ENCODE data around the gene CCDC187. TPM values are rescaled to one million over a fixed set of nuclear protein-coding genes. Genes with fewer than 3 reads are reported as not detected.

The CCDC187 gene
- total and polyA plus RNA-seq, 2 of the 4 experiments (the other 2 are of a cell fraction), result not detected

GRCh38 chr9:136318776-136319241 is 14.9 kb upstream of the CCDC187 start:
- no peak overlapping the region for H3K23ac ChIP-seq (ENCODE audit: low read depth, low read length)
- no peak overlapping the region for H2AFZ ChIP-seq (replicated peaks; ENCODE audit: low read length, poor library complexity)
- no peak overlapping the region for H2BK20ac ChIP-seq (ENCODE audit: low read depth, low read length)
- H4K91ac ChIP-seq (ENCODE audit: insufficient read depth, low read depth, low read length), result no peak overlapping the region
- TF ChIP-seq MAZ (IDR thresholded peaks at IDR 0.05; ENCODE audit: borderline replicate concordance, low read depth, low read length), result no peak
- TF ChIP-seq SMC3 (IDR thresholded peaks at IDR 0.05; ENCODE audit: low read depth, low read length), result no peak
- no peak for TF ChIP-seq MXI1 (IDR thresholded peaks at IDR 0.05; ENCODE audit: borderline replicate concordance, low read depth, low read length)
- no peak for TF ChIP-seq MAFK (IDR thresholded peaks at IDR 0.05; ENCODE audit: low read depth, low read length)
- TF ChIP-seq RFX5 (IDR thresholded peaks at IDR 0.05; ENCODE audit: low read depth, low read length), result no peak
- TF ChIP-seq CTCF (conservative IDR thresholded peaks at IDR 0.05; ENCODE audit: low read depth, low read length), result no peak
- TF ChIP-seq FOS (IDR thresholded peaks at IDR 0.05; ENCODE audit: low read depth, low read length), result no peak
- TF ChIP-seq RAD21 (IDR thresholded peaks at IDR 0.05; ENCODE audit: low read length), result no peak
- TF ChIP-seq ELK1 (IDR thresholded peaks at IDR 0.05; ENCODE audit: borderline replicate concordance, low read depth, low read length), result no peak
- no peak for TF ChIP-seq BHLHE40 (IDR thresholded peaks at IDR 0.05; ENCODE audit: low read depth, low read length)
- no peak for TF ChIP-seq USF2 (IDR thresholded peaks at IDR 0.05; ENCODE audit: low read depth, low read length)
- TF ChIP-seq CEBPB (IDR thresholded peaks at IDR 0.05; ENCODE audit: low read depth, low read length), result no peak
- no peak for TF ChIP-seq POLR2A (IDR thresholded peaks at IDR 0.05; ENCODE audit: low read depth, low read length)
- no peaks in the 10 kb centered on the region for H3K79me1 ChIP-seq (ENCODE audit: low read depth in 1 of 2, low read length in 2 of 2)
- H3K27me3 ChIP-seq (ENCODE audit: control insufficient read depth, insufficient read depth, low read length), result no peaks in the 10 kb centered on the region
- H4K8ac ChIP-seq (ENCODE audit: low read depth in 2 of 2, low read length in 2 of 2), result no peak overlapping the region
- no peak overlapping the region for H3K56ac ChIP-seq (ENCODE audit: extremely low read depth, insufficient read depth, low read length)
- no TSS peak for BruUV-seq (replicated peaks)
- WGBS, 2 experiments (ENCODE audit: extremely low coverage in 2 of 2, insufficient read length in 1 of 2), result 78% methylated on average over 11 of the region's 16 CpGs; no CpG with 5 or more reads in 1 of the 2 experiments
- no peaks in the 10 kb centered on the region for H4K20me1 ChIP-seq (ENCODE audit: insufficient read depth, low read length)
- H3K18ac ChIP-seq (ENCODE audit: low read depth, low read length), result no peak overlapping the region
- intact Hi-C loops (cut with micrococcal nuclease), result no loop called here
- no peak overlapping the region for H2AK9ac ChIP-seq (replicated peaks; ENCODE audit: low read depth, low read length, poor library complexity)
- ATAC-seq (ENCODE audit: low read depth), result no peak
- POLR2A ChIA-PET (ENCODE audit: unreplicated experiment), result no interaction called here
- CTCF ChIA-PET, result no interaction called here
- in situ Hi-C loops (cut with MboI; ENCODE audit: low sequenced_read_pairs), result no loop called here
- no peak overlapping the region for H3K4me2 ChIP-seq (ENCODE audit: low read depth, low read length)
- no peak overlapping the region for H3K4ac ChIP-seq (ENCODE audit: low read depth, low read length)
- no peak overlapping the region for H3K14ac ChIP-seq (replicated peaks; ENCODE audit: low read depth, low read length)
- no peak overlapping the region for H3K9ac ChIP-seq (ENCODE audit: low read depth, low read length)
- H2BK5ac ChIP-seq (ENCODE audit: low read depth, low read length, poor library complexity, severe bottlenecking), result no peak overlapping the region
- no peaks in the 10 kb centered on the region for H3K9me1 ChIP-seq (ENCODE audit: insufficient read depth, low read length)
- no peak overlapping the region for H3K27ac ChIP-seq (ENCODE audit: insufficient read depth, low read length)
- no peak overlapping the region for H2AK5ac ChIP-seq (ENCODE audit: low read depth, low read length)
- H3K4me1 ChIP-seq (ENCODE audit: control insufficient read depth, insufficient read depth, low read length), result peaks cover 3% of the 10 kb centered on the region; the same call in 1 of the 2 replicates
- DNase-seq, result no peak
- no peak overlapping the region for H2BK120ac ChIP-seq (ENCODE audit: low read depth, low read length)
- peaks cover 17% of the 10 kb centered on the region for H3K9me3 ChIP-seq (ENCODE audit: control insufficient read depth, insufficient read depth, low read length)
- no peak overlapping the region for H4K5ac ChIP-seq (ENCODE audit: low read depth, low read length)
- no peak overlapping the region for H3K4me3 ChIP-seq (ENCODE audit: insufficient read depth, low read depth, low read length)
- no peaks in the 10 kb centered on the region for H3K36me3 ChIP-seq (ENCODE audit: control insufficient read depth, insufficient read depth, low read length)
- no peak overlapping the region for H2BK15ac ChIP-seq (ENCODE audit: low read depth, low read length)
- dilution Hi-C loops (cut with HindIII; ENCODE audit: low sequenced_read_pairs, unreplicated experiment), result no loop called here
